Skeletal muscle satellite cell (primary cell): ENCODE data around the gene C1orf210.
A peak's percentile ranks its signal among the peaks of the same experiment; 100 is the strongest.

Experiments used
- H3K27me3 ChIP-seq: 2 replicates; pipeline ENCODE4 v1.7.0; 2013; ENCODE audit warnings: low read length; ENCODE audit not compliant: control insufficient read depth, insufficient read depth
- H3K36me3 ChIP-seq: 2 replicates; pipeline ENCODE4 v1.7.0; 2013; ENCODE audit warnings: mild to moderate bottlenecking, control low read depth, low read length; ENCODE audit not compliant: insufficient read depth
- H3K4me1 ChIP-seq: 2 replicates; pipeline ENCODE4 v1.7.0; 2013; ENCODE audit warnings: low read length; ENCODE audit not compliant: control insufficient read depth, insufficient read depth
- H3K4me2 ChIP-seq: 2 replicates; pipeline ENCODE4 v1.7.0; 2013; ENCODE audit warnings: mild to moderate bottlenecking, low read length
- H3K4me3 ChIP-seq: 2 replicates; pipeline ENCODE4 v1.7.0; 2013; ENCODE audit warnings: low read length
- H3K9ac ChIP-seq: 2 replicates; pipeline ENCODE4 v1.7.0; 2013; ENCODE audit warnings: mild to moderate bottlenecking, low read depth, low read length, moderate library complexity
- H3K9me3 ChIP-seq: replicated peaks from 2 replicates; pipeline ENCODE4 v1.7.0; 2013; ENCODE audit warnings: mild to moderate bottlenecking, control low read depth, low read length

The C1orf210 gene

DNA sequence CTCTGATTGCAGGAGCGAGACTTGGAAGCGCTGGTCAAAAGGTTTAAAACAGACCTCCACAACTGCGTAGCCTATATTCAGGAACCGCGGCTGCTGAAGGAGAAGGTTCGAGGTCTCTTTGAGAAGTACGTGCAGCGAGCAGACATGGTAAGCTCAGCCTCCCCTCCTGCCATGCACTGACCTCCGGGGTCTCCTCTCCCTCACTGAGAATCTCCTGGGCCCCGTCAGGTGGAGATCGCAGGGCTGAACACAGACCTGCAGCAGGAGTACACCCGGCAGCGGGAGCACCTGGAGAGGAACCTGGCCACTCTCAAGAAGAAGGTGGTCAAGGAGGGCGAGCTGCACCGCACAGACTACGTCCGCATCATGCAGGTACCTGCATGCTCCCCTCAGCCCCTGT, 51.1 kb downstream of the C1orf210 start:
- H3K4me2 ChIP-seq = no peak overlapping the region
- peaks cover 14% of the 10 kb centered on the region for H3K4me1 ChIP-seq
- no peaks in the 10 kb centered on the region for H3K36me3 ChIP-seq
- H3K9me3 ChIP-seq = no peaks in the 10 kb centered on the region
- no peaks in the 10 kb centered on the region for H3K27me3 ChIP-seq
- no peak overlapping the region for H3K9ac ChIP-seq
- no peak overlapping the region for H3K4me3 ChIP-seq

- no peak overlapping the region for H3K4me3 ChIP-seq
- H3K9ac ChIP-seq = no peak overlapping the region
- peaks cover 14% of the 10 kb centered on the region for H3K4me1 ChIP-seq
- no peak overlapping the region for H3K4me2 ChIP-seq
- H3K27me3 ChIP-seq = no peaks in the 10 kb centered on the region
- no peaks in the 10 kb centered on the region for H3K9me3 ChIP-seq
- no peaks in the 10 kb centered on the region for H3K36me3 ChIP-seq
Observed at GRCh38 chr1:43233631-43234030, 51.8 kb downstream of the C1orf210 start.

GRCh38 chr1:43232482-43232881, 52.9 kb downstream of the C1orf210 start:
- no peaks in the 10 kb centered on the region for H3K9me3 ChIP-seq
- H3K4me3 ChIP-seq = peak overlapping the region; percentile 21
- H3K9ac ChIP-seq = no peak overlapping the region
- peak overlapping the region; percentile 53 for H3K4me2 ChIP-seq
- H3K4me1 ChIP-seq = peaks cover 14% of the 10 kb centered on the region
- no peaks in the 10 kb centered on the region for H3K27me3 ChIP-seq
- no peaks in the 10 kb centered on the region for H3K36me3 ChIP-seq

DNA sequence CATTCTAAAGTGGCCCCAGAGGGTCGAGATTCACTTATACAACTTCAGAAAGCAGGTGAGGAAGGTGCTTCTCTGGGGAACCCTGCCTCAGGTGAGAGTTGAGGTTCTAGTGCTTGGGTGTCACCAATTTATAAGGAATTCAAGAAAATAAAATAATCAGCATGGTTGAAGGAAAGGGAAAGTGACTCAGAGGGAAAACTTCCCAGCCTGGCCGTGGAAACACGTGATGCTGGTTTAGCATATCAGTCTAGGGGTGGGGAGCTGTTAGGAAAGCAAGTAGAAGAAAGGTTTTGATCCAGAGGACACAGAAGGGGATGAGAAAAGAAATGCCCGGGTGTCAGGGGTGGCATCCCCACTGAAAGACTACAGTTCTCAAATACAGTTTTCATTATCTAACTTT, 53.3 kb downstream of the C1orf210 start:
- H3K9ac ChIP-seq = no peak overlapping the region
- H3K4me2 ChIP-seq = peak overlapping the region; percentile 53
- H3K9me3 ChIP-seq = no peaks in the 10 kb centered on the region
- H3K4me3 ChIP-seq = peak overlapping the region; percentile 21
- no peaks in the 10 kb centered on the region for H3K36me3 ChIP-seq
- H3K27me3 ChIP-seq = no peaks in the 10 kb centered on the region
- peaks cover 14% of the 10 kb centered on the region for H3K4me1 ChIP-seq
